Endothelial cell (in vitro differentiated cells): Measurements from ENCODE around the gene SACS. TPM values are rescaled to one million over a fixed set of nuclear protein-coding genes. Genes with fewer than 3 reads are reported as not detected.
A peak's percentile ranks its signal among the peaks of the same experiment; 100 is the strongest.

Source experiments
- DNase-seq: peaks from one replicate; pipeline ENCODE4 v3.0.0; 2021; ENCODE audit warnings: low spot score
- H3K27ac Mint-ChIP-seq: one replicate; pipeline ENCODE4 v1.8.0; 2021; ENCODE audit warnings: mixed read lengths, inconsistent platforms; ENCODE audit not compliant: unreplicated experiment
- H3K27me3 Mint-ChIP-seq: one replicate; pipeline ENCODE4 v1.8.0; 2021; ENCODE audit warnings: mild to moderate bottlenecking, moderate library complexity, mixed read lengths, inconsistent platforms; ENCODE audit not compliant: unreplicated experiment
- H3K36me3 Mint-ChIP-seq: one replicate; pipeline ENCODE4 v1.8.0; 2021; ENCODE audit warnings: mild to moderate bottlenecking, low read depth, mixed read lengths, inconsistent platforms; ENCODE audit not compliant: unreplicated experiment
- H3K4me1 Mint-ChIP-seq: one replicate; pipeline ENCODE4 v1.8.0; 2021; ENCODE audit warnings: mild to moderate bottlenecking, mixed read lengths, inconsistent platforms; ENCODE audit not compliant: unreplicated experiment
- H3K4me3 Mint-ChIP-seq: one replicate; pipeline ENCODE4 v1.8.0; 2021; ENCODE audit warnings: mild to moderate bottlenecking, mixed read lengths, inconsistent platforms; ENCODE audit not compliant: unreplicated experiment
- H3K9me3 Mint-ChIP-seq: one replicate; pipeline ENCODE4 v1.8.0; 2021; ENCODE audit warnings: mixed read lengths, inconsistent platforms; ENCODE audit not compliant: unreplicated experiment
- long read RNA-seq: library from polyadenylated mRNA; unstranded; transcript quantifications from one replicate; pipeline ENCODE4 v2.0.0, GENCODE V29; 2020; ENCODE audit not compliant: unreplicated experiment
- total RNA-seq: library from RNA; stranded (reverse); fragmentation: NEBNext Ultra II Directional; extraction: Animal tissue kit (Norgen Biotek cat#: 25700); gene quantifications from one replicate; pipeline ENCODE4 v1.2.1, GENCODE V29; 2021; ENCODE audit not compliant: unreplicated experiment
- TF ChIP-seq, protein P1 (sequence below): fragments of 200-600 bp; sonication (generic); IDR thresholded peaks from one replicate; pipeline ENCODE4 v1.5.0; 2021; ENCODE audit warnings: antibody characterized with exemption; ENCODE audit not compliant: unreplicated experiment

The SACS gene, protein sequence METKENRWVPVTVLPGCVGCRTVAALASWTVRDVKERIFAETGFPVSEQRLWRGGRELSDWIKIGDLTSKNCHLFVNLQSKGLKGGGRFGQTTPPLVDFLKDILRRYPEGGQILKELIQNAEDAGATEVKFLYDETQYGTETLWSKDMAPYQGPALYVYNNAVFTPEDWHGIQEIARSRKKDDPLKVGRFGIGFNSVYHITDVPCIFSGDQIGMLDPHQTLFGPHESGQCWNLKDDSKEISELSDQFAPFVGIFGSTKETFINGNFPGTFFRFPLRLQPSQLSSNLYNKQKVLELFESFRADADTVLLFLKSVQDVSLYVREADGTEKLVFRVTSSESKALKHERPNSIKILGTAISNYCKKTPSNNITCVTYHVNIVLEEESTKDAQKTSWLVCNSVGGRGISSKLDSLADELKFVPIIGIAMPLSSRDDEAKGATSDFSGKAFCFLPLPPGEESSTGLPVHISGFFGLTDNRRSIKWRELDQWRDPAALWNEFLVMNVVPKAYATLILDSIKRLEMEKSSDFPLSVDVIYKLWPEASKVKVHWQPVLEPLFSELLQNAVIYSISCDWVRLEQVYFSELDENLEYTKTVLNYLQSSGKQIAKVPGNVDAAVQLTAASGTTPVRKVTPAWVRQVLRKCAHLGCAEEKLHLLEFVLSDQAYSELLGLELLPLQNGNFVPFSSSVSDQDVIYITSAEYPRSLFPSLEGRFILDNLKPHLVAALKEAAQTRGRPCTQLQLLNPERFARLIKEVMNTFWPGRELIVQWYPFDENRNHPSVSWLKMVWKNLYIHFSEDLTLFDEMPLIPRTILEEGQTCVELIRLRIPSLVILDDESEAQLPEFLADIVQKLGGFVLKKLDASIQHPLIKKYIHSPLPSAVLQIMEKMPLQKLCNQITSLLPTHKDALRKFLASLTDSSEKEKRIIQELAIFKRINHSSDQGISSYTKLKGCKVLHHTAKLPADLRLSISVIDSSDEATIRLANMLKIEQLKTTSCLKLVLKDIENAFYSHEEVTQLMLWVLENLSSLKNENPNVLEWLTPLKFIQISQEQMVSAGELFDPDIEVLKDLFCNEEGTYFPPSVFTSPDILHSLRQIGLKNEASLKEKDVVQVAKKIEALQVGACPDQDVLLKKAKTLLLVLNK (N-terminal part only)
- total RNA-seq = 45.8 TPM
- long read RNA-seq, partial matches to known transcripts = 1 of 3 reads
- long read RNA-seq, other reads (novel, unspliced or antisense) = 2 of 3 reads

DNA sequence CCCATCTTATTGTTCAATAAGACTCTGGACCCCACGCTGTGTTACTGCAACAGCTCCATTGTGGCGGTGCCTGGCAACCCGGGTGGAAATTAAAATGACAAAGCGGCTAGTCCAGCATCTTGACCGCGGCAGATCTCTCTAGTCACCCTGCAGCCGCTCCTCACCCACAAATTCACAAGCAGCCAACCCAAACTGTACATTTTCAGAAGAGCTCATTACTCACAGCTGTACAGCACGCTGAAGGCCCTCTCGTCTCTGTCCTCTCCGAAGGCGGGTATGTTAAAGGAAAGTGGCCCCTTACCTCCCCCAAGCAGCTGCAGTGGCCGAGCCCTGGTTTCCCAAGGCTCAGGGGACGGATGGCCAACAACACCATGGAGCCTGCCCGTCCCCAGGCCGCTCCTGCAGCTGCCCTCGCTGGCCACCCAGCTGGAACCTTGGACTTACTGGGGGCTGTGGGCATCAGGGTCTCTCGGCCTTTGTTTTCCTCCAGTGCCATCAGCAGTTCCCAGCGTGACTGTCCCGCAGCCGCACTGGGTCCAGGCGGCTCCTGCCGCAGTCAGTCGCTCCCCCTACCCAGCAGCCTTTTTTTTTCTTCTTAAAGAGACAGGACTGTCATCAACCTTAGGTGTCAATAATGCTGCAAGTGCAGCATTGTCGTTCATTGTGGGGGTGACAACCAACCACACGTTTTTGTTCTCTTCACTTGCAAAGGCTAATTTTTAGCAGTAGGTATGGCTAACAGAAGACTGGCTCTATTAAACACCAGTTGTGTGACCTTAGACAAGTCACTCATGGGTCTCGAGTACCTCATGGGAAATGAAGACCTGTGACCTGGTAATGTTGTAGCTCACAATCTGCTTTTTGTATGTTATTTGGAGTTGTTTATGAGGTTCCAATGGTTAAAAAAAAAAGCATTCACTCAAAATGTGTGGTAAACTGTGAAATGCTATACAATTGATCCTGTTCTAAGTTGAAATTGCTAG, at the start of gene SACS:
Gene SACS, minus strand, starts transcription at position 532 of the 983 bp plus-strand sequence. CDS start 22,463 bp downstream, outside the sequence.
- no peaks in the 10 kb centered on the region for H3K4me1 Mint-ChIP-seq
- no peaks in the 10 kb centered on the region for H3K36me3 Mint-ChIP-seq
- peak within 1 kb of the TSS; percentile 88 for H3K27ac Mint-ChIP-seq
- TF ChIP-seq, protein P1, sequence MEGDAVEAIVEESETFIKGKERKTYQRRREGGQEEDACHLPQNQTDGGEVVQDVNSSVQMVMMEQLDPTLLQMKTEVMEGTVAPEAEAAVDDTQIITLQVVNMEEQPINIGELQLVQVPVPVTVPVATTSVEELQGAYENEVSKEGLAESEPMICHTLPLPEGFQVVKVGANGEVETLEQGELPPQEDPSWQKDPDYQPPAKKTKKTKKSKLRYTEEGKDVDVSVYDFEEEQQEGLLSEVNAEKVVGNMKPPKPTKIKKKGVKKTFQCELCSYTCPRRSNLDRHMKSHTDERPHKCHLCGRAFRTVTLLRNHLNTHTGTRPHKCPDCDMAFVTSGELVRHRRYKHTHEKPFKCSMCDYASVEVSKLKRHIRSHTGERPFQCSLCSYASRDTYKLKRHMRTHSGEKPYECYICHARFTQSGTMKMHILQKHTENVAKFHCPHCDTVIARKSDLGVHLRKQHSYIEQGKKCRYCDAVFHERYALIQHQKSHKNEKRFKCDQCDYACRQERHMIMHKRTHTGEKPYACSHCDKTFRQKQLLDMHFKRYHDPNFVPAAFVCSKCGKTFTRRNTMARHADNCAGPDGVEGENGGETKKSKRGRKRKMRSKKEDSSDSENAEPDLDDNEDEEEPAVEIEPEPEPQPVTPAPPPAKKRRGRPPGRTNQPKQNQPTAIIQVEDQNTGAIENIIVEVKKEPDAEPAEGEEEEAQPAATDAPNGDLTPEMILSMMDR = no peak
- H3K9me3 Mint-ChIP-seq = no peaks in the 10 kb centered on the region
- DNase-seq = peak; percentile 43
- H3K27me3 Mint-ChIP-seq = peaks cover 1% of the 10 kb centered on the region
- H3K4me3 Mint-ChIP-seq = peak within 1 kb of the TSS; percentile 97

DNA sequence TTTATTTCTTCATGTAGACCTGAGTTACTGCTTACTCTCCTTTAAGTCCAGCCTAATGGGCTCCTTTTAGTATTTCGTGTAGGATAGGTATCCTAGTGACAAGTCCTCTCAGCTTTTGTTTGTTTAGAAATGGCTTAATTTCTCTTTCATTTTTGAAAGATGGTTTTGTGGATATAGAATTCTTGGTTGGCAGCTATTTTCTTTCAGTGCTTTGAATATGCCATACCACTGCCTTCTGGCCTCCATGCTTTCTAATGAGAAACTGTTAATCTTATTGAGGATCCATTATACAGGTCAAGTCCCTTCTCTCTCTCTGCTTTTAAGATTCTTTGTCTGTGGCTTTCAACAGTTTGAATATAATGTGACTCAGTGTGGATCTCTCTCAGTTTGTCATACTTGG, 46.8 kb upstream of the SACS start:
- Mint-ChIP-seq H3K4me3 (no peak overlapping the region), H3K36me3 (peaks cover 3% of the 10 kb centered on the region), H3K27ac (no peak overlapping the region), H3K4me1 (no peaks in the 10 kb centered on the region), H3K9me3 (no peaks in the 10 kb centered on the region), H3K27me3 (no peaks in the 10 kb centered on the region)
- no peak for DNase-seq
- TF ChIP-seq, protein P1 = no peak

DNA sequence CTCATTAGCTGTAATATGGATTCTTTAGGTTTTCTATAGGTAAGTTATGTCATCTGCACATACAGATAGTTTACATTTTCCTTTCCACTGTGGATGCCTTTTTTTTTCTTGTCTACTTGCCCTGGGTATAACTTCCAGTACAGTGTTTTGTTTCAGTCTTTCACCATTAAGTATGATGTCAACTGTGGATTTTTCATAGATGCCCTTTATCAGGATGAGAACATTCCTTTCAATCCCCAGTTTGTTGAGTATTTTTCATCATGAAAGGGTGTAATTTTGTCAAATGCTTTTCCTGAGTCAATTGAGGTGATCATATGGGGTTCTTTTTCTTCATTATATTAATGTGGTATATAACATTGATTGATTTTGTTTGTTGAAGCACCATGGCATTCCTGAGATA, 43.6 kb upstream of the SACS start:
- no peak overlapping the region for H3K4me3 Mint-ChIP-seq
- DNase-seq = no peak

DNA sequence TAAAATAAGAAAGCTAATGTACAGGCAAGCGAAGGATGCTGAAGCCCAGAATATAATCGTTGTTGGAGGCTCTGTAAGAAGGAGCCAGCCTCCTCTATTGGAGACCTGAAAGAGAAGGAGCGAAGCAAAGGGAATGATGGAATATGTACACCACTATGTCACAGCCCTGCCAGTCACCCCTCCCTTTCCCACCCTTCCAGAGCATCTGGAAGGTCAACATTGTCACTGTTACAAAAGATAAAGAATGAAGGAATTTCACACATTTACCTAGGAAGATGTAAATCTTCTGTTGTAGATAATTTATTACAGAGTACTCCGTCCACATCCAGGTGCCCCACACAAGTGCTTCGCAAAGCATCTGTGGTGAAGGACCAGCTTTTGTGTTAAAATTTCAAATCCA, 39.7 kb upstream of the SACS start:
- TF ChIP-seq, protein P1 = no peak
- Mint-ChIP-seq H3K36me3 (no peaks in the 10 kb centered on the region), H3K4me3 (no peak overlapping the region), H3K27me3 (no peaks in the 10 kb centered on the region), H3K27ac (no peak overlapping the region), H3K9me3 (no peaks in the 10 kb centered on the region), H3K4me1 (no peaks in the 10 kb centered on the region)
- DNase-seq = no peak

More for the DNA sequence above, 43.6 kb upstream of the SACS start:
- H3K27ac Mint-ChIP-seq = no peak overlapping the region
- no peaks in the 10 kb centered on the region for H3K9me3 Mint-ChIP-seq
- TF ChIP-seq, protein P1 = no peak
- no peaks in the 10 kb centered on the region for H3K27me3 Mint-ChIP-seq
- H3K36me3 Mint-ChIP-seq = peaks cover 3% of the 10 kb centered on the region
- H3K4me1 Mint-ChIP-seq = no peaks in the 10 kb centered on the region
